T-helper 22 cell (primary cell): ENCODE results near the gene HTR3E.
"Not testable (repeated sequence)": the region's sequence is repeated elsewhere in the genome, so short reads cannot be mapped to it uniquely, and the experiment has no call there.

Experiments used
- DNase-seq: peaks from one replicate; pipeline ENCODE4 v3.0.0-alpha.2; 2020; ENCODE audit warnings: low read depth

The HTR3E gene, protein sequence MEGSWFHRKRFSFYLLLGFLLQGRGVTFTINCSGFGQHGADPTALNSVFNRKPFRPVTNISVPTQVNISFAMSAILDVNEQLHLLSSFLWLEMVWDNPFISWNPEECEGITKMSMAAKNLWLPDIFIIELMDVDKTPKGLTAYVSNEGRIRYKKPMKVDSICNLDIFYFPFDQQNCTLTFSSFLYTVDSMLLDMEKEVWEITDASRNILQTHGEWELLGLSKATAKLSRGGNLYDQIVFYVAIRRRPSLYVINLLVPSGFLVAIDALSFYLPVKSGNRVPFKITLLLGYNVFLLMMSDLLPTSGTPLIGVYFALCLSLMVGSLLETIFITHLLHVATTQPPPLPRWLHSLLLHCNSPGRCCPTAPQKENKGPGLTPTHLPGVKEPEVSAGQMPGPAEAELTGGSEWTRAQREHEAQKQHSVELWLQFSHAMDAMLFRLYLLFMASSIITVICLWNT

DNA sequence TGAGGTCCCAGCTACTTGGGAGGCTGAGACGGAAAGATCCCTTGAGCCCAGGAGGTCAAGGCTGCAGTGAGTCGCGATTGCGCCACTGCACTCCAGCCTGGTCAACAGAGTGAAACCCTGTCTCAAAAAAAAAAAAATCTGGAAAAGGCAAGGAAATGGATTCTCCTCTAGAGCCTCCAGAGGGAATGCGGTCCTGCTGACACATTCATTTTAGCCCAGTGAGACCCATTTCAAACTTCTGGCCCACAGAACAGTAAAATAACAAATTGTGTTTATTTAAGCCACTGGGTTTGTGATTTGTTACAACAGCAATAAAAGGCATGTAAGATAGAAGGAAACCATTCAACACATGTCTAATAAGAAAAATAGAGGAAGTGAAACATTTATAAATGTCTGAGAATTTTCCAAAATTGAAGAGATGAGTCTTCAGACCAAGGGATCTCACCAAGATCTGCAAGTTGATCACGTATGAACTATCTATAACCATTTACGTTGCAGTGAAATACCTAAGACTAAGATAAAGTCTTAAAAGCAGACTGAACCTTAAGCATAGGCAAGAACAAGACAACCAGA, at the start of gene HTR3E:
Gene HTR3E, plus strand, starts transcription at position 254 of the 573 bp plus-strand sequence. CDS start 466 bp downstream, outside the sequence.
- DNase-seq, result no peak

DNA sequence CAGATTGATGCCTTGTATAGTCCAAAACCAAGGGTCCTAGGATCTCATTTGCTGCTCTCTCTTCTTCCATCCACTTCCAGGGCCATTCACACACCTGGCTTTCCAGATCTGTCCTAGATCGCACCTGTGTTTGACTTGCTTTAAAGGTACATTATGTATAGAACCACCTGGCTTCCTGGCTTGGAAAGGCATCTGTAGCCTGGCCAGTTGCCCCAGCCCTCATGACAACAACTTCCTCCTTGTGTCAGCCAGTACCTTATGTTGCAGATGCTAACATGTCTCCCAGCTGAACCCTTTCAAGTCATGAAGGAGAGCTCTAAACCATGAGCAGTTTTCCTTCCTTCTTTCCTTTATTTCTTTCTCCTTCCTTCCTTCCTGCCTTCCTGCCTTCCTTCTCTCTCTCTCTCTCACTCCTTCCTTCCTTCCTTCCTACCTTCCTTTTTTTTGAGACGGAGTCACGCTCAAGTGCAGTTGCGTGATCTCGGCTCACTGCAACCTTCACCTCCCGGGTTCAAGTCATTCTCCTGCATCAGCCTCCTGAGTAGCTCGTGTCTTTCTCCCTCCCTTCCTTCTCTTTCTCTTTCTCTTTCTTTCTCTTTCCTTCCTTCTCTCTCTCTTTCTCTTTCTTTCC, 46.5 kb upstream of the HTR3E start:
- no peak for DNase-seq

DNA sequence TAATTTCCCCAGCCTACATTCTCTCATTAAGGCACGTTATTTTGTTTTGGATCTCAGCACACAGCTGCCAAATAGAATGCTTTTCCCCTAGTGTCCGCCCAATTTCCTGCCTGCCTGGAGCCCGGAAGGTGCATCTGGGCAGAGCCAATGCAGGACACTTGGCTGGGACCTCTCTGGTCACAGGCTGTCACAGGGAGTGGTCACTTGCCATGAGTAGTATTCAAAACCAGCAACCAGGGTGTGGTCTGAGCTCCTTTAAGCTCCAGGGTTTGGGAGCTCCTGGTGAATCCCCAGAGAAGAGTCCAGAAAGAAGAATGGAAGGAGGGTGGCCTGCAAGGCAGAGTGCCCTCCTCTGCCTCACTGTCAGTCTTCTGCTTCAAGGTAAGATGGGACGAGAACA, 44.1 kb upstream of the HTR3E start, which contains the start of gene HTR3C:
Gene HTR3C, plus strand, starts transcription at position 281 of the 400 bp plus-strand sequence. Its CDS starts 34 bp downstream, at position 315.
- DNase-seq, result no peak

DNA sequence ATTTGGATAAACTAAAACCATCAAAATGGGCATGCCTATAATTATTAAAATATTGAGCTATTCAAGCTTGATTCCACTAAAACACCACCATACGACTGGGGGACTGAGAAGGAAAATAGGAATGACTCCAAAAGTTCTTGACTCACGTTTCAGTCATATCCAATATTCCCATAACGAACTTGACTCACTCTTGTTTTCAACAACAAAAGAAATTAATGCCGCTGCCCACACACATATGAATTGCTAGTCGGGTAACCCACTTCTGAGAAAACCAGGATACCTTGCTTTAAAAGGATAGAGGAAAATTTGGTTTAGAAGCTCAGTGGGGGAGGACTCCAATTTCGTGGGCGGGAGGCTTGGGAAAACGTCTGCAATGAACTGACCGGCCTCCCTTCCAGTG, 38.8 kb upstream of the HTR3E start:
- no peak for DNase-seq

DNA sequence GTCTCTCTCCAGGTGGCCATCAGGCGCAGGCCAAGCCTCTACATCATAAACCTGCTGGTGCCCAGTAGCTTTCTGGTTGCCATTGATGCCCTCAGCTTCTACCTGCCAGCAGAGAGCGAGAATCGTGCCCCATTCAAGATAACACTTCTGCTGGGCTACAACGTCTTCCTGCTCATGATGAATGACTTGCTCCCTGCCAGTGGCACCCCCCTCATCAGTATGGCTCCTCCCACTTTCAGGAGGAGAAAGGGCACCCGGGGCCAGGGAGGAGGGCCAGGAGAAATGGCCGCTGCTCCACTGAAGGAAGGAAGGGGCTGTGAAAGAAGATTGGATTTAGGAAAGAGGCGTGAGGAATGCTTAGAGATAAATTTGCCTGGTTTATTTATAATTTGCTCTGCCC, 37.4 kb upstream of the HTR3E start:
- no peak for DNase-seq

DNA sequence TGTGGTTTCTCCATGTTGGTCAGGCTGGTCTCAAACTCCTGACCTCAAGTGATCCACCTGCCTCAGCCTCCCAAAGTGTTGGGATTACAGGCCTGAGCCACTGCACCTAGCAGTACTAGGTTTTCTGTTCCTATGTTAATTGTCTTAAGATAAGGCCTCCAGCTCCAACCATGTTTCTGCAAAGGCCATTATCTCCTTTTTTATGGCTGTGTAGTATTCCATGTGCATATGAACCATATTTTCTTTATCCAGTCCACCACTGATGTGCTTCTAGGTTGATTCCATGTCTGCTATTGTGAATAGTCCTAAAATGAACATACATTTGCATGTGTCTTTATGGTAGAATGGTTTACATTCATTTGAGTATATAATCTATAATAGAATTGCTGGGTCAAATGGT, 34.2 kb upstream of the HTR3E start:
- no peak for DNase-seq

DNA sequence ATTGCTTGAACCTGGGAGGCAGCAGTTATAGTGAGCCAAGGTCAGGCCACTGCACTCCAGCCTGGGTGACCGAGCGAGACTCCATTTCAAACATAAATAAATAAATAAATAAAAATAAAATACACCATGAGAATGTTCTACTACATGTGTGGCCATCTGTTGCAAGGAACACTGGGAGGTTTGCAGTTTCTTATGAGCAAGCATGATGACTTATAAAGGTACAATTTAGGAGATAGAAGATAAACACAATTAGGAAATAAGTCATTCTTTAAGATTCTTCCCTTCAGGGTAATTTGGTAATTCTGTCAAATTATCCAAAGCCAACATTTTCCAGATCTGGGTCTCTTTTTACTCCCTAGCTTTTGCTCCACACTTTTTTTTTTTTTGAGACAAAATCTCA, 30.7 kb upstream of the HTR3E start:
- DNase-seq, result no peak

DNA sequence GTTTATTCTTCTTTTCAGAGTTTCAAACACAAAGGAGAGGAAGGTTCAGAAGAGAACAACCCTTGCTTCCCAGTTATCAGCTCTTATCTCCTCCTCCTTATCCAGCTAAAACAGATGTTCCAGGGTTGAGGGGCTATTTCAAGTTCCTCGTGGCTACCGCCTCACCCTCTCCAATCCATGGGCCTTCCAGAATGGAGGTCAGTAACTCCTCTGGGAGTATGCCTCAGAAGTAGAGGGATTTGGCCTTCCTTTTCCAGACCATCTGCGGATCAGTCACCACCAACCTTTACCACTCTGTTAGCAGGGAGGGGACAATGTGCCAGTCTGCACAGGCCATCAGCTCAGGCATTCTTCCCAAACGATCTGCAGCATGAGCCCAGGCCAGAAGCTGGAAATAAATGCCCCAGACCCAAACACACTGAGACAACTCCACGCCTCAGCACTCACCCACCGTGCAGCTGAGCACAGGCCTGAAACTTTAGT, 29.2 kb upstream of the HTR3E start:
- no peak for DNase-seq

DNA sequence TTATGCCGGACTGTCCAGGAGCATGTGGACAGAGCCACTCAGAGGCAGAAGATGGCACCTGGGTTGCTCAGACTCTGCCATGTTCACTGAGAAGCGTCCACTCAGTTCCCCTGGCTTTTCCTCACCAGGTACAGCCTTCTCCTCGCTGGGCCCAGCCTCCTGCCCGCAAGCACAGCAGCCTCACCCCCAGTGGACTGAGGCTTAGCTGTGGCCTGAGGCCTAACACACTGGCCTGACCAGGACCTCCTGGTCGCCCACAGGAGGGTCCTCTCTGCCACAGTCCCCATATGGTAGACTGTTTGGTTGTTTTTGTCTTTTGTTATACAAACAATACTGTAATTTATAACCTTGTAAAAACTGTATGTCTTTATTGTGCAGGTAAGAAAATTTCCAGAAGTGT, 28.5 kb upstream of the HTR3E start:
- no peak for DNase-seq

DNA sequence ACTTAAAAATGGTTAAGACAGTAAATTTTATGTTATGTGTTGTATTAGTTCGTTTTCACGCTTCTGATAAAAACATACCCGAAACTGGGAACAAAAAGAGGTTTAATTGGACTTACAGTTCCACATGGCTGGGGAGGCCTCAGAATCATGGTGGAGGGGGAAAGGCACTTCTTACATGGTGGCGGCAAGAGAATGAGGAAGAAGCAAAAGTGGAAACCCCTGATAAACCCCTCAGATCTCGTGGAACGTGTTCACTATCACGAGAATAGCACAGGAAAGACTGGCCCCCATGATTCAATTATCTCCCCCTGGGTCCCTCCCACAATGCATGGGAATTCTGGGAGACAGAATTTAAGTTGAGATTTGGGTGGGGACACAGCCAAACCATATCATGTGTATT, 25.7 kb upstream of the HTR3E start:
- not testable (repeated sequence) for DNase-seq

DNA sequence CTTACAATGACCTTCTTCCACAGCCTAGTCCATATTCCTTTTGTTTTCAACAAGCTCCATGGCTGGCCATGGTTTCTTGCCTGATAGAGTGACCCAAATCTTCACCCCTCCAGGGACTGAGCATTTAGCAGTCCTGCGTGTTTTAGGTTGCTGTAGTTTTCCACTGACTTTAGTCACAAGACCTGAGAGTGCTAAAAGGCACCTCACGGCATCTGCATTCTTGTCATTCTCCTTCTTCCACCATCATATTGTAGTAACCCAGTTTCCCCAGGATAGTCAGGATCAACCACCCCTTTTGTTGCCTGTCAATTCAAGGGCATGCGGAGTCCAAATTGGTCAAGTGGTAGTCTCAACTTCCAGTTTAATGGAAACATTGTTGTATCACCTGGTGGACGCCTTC, 23.2 kb upstream of the HTR3E start:
- DNase-seq, result no peak

DNA sequence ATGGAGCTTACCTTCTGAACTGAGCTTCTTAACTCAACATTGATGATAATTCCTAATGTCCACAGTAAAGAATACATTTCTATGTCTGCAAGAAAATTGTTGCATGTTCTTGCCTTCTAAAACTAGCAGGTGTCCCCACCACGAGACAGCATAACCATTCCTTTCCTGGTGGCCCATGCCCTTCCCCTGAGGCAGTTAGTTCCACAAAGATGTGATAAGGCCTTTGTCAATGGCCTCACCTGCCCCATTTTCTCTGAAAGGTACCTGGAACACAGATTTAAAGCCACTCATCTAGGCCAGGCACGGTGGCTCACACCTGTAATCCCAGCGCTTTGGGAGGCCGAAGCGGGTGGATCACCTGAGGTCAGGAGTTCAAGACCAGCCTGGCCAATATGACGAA, 21.0 kb upstream of the HTR3E start:
- no peak for DNase-seq

DNA sequence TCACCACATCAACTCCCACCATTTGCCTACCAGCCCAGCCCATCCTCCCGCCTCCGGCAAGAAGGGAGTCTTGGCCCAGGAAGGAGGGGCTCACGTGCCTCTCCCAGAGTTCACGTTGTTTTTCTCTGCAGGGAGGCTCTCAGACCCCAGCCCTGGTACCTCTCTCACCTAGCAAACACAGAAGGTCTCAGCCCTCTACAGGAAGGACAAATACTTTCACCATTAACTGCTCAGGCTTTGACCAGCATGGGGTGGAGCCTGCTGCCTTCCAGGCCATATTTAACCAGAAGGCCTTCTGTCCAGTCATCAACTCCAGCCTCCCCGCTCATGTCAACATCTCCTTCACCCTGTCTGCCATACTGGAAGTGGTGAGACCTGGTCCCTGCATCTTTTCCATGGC, 19.0 kb upstream of the HTR3E start:
- no peak for DNase-seq

DNA sequence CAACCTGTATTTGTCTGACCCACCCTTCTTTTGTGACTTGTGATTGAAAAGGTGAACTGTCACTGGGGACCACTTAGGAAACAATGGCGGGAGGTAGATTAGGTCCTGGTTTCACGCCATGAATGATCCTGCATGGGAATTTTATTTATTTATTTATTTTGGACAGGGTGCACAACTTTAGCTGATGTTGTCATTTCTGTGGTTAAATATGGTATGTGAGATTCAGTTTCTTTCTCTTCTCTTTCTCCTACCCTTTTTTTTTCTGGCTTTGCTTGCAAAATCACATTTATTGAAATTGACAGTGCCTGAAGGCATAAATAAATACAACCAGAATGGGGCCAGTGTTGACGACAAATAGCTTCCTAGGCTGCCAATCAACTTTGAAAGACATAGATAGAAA, 18.0 kb upstream of the HTR3E start:
- DNase-seq, result no peak

DNA sequence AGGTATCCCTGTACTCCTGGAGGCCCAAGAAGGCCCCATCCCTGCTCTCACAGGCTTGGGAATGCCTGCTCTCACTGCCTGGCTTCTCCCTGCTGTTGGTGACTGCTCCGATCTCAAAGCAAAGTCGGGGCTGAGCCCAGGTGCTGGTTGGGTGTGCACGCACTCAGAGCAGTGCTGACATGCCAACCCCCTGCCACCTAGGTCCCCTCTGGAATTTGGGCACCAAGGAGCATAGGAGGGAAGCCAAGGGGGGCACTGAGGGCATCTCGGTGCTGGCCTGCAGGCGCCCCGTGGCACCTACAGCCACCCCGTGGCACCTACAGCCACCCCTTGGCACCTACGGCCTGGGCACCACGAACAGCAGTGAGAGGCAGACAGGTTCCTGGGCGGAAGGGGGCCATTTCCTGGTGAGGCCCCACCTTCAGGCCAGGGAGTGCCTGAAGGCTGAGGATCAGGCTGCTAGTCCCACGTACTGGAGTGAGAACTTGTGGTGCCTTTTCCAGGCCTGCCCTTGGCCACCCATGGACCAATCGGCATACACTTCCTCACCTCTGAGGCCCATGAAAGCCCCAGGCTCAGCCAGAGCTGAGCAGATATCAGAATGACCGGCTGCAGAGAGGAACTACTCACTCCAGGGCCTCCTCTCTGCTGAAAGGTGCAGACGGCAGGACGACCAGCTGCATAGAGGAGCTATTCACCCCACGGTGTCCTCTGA, 15.6 kb upstream of the HTR3E start:
- DNase-seq, result no peak

DNA sequence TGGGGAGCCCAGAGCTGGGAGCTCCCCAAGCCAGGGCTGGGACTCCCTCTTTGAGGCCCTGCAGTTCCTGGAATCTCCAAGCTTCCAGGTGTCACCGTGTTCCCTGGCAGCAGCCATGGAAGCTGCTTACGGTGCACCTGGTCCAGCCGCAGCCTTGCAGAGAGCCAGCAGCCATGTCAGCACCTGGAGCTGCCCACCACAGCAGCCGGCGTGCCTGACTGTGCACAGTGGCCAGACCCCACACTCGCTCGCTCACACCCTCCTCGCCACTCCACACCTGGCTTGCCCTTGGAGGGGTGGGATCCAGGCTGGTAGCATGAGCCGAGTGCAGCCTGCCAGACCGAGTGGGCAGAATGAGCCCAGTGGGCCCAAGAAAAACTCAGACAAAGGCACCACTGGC, 14.8 kb upstream of the HTR3E start:
- DNase-seq, result no peak

DNA sequence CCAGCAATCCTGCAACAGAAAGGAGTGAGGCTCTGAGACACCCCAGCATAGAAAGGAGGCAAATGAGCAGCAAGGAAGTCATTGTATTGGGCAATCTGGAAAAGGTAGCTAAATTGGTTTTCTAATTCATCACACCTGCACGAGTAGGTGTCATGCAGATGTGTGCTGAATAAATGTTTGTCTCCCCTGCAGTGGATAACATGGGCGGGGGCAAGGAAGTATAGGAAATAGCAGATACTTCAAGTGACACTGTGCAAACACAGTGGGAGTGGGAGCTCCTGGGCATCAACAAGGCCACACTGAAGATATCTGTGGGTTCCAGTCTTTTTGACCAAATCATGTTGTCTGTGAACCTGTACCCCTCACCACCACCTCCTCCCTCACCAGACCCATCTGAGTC, 14.4 kb upstream of the HTR3E start:
- DNase-seq, result no peak

DNA sequence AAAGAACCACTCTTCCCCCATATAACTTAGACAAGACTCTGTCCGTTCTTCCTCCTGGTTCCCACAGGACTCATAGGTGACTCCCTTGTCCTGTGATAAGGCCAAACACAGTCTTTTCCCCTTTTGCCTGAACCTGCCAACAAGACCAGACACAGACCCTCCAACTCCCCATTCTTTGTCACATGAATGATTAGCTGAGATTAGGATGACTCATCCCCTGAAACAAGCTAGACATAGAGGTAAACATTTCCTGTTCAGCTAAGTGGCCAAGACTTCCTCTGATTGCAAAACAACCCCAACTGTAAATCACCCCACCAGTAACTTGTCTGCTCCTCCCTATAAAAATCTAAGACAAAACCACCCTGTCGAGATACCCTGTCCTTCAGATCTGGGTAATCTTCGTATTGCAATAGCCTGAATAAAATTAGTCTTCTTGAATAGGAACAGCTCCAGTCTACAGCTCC, 11.4 kb upstream of the HTR3E start:
- DNase-seq, result no peak

DNA sequence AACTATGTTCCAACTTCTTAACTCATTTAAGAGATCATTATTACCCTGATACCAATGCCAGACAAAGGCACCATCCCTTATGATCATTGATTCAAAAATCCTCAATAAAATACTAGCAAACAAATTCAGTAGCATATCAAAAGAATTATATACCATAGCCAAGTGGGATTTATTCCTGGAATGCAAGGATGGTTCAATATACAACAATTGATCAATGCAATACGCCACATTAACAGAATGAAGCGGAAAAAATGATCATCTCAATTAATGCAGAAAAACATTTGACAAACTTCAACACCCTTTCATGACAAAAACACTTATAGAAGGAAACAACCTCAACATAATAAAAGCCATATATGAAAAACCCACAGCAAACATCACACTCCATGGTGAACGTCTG, 4.7 kb upstream of the HTR3E start:
- no peak for DNase-seq

DNA sequence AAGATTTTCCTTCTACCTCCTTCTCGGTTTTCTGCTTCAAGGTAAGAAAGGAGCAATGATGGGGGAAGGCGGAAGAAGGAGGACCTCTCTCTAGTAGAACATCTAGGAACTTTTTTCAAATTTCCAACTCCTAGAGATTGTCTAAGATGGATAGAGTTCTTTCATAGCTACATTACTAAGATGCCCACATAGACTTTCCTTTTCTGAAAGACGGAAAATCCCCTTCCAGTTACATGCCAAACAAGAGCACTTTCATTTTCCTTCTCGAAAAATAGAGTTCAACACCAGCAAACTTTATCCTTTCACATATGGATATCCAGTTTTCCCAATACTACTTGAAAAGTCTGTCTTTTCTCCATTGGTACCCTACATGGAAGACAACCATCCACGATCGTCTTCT, 692 bp downstream of the HTR3E start:
- DNase-seq, result no peak

DNA sequence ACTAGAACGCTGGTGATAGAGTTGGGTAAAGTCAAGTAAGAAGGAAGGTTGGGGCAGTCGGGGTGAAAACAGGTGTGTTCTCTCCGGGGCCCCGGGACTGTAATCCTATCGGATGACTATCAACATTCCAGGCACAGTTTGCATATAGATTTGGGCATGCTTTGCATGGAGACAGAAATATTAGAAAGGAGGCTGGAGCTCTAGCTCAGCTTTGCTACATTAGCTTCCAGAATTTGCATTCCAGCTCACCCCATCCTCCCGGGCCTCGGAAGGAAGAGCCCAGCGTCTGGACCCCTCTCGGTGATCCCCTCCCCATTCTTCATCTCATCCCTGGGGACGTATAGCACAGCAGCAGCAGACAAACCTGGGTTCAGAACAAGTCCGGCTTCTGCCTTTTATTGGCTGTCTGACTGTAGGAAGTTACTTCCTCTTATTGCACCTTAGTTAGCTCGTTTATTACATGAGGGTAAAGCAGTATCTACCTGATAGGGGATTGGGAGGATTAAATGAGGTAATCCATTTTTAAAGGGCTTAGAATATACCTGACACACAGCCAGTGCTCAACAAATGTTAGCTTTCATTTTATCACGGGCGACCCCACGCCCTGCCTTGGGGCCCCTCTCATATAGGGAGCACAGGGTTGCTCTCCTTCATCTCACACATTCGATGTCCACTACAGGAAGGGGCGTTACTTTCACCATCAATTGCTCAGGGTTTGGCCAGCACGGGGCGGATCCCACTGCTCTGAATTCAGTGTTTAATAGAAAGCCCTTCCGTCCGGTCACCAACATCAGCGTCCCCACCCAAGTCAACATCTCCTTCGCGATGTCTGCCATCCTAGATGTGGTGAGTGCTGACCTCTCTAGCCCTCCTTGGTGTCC, 3.2 kb downstream of the HTR3E start:
- DNase-seq, result no peak
